HepG2 (cell line): ENCODE measurements around the gene ARFGAP1. TPM values are rescaled to one million over a fixed set of nuclear protein-coding genes. Genes with fewer than 3 reads are reported as not detected.

ENCODE experiments used
- ARID2 ChIP-seq: sonication (generic); formaldehyde crosslinking; IDR thresholded peaks from 2 replicates; pipeline ENCODE4 v1.8.1; 2022; ENCODE audit warnings: mild to moderate bottlenecking, missing genetic modification reagents, borderline replicate concordance
- ATF7 ChIP-seq, 2 experiments: fragments of 450-650 bp in 1 of 2; sonication (generic) in 1 of 2; formaldehyde crosslinking in 1 of 2; IDR thresholded peaks; 2 replicates each; pipeline versions ENCODE4 v1.4.0 to v1.6.1; 2016 to 2020; ENCODE audit warnings: antibody characterized with exemption in 1 of 2, mild to moderate bottlenecking in 1 of 2, missing genetic modification reagents in 1 of 2
- ELF3 ChIP-seq: IDR thresholded peaks from 2 replicates; pipeline ENCODE4 v1.6.1; 2016; ENCODE audit warnings: missing genetic modification reagents, missing compliant biosample characterization
- IKZF1 ChIP-seq: fragments of 450-650 bp; IDR thresholded peaks from 2 replicates; pipeline ENCODE4 v1.7.1; 2016
- IKZF4 ChIP-seq: sonication (generic); formaldehyde crosslinking; IDR thresholded peaks from 2 replicates; pipeline ENCODE4 v1.5.1; 2020; ENCODE audit warnings: borderline replicate concordance, mild to moderate bottlenecking, low read depth, missing genetic modification reagents; ENCODE audit errors: not compliant biosample characterization
- MEF2D ChIP-seq: sonication (generic); formaldehyde crosslinking; IDR thresholded peaks from 2 replicates; pipeline ENCODE4 v1.5.1; 2020; ENCODE audit warnings: mild to moderate bottlenecking, missing genetic modification reagents
- NFE2L2 ChIP-seq: fragments of 150-350 bp; IDR thresholded peaks from 2 replicates; pipeline ENCODE4 v1.6.1; 2014; ENCODE audit warnings: low read length
- REL ChIP-seq: sonication (generic); formaldehyde crosslinking; conservative IDR thresholded peaks from 2 replicates; pipeline ENCODE4 v1.8.0; 2022; ENCODE audit warnings: mild to moderate bottlenecking, missing genetic modification reagents, moderate library complexity
- STAT5B ChIP-seq: sonication (generic); formaldehyde crosslinking; IDR thresholded peaks from 2 replicates; pipeline ENCODE4 v1.4.0; 2020; ENCODE audit warnings: missing genetic modification reagents
- ZNF510 ChIP-seq: sonication (generic); formaldehyde crosslinking; IDR thresholded peaks from 2 replicates; pipeline ENCODE4 v1.4.0; 2020; ENCODE audit warnings: low read depth, mild to moderate bottlenecking, missing genetic modification reagents
- ZNF550 ChIP-seq: sonication (generic); formaldehyde crosslinking; IDR thresholded peaks from 2 replicates; pipeline ENCODE4 v1.4.0; 2020; ENCODE audit warnings: mild to moderate bottlenecking, missing genetic modification reagents, borderline replicate concordance
- ZNF577 ChIP-seq: sonication (generic); formaldehyde crosslinking; IDR thresholded peaks from 2 replicates; pipeline ENCODE4 v1.4.0; 2020; ENCODE audit warnings: mild to moderate bottlenecking, low read depth, missing genetic modification reagents, borderline replicate concordance
- ZNF7 ChIP-seq: IDR thresholded peaks from 2 replicates; pipeline ENCODE4 v1.6.1; 2016; ENCODE audit warnings: missing biosample characterization, missing genetic modification reagents
- ZNF724P ChIP-seq: sonication (generic); formaldehyde crosslinking; IDR thresholded peaks from 2 replicates; pipeline ENCODE4 v1.8.0; 2022; ENCODE audit warnings: missing genetic modification reagents, borderline replicate concordance
- polyA plus RNA-seq, 8 experiments: library from polyadenylated mRNA; depleted of rRNA in 3 of 8; stranded (reverse) in 7 of 8; unstranded in 1 of 8; fragments of >200 nt; fragmentation: Illumina TruSeq in 4 of 8; extraction: Trizol in 4 of 8; gene quantifications; 2 replicates each; pipeline versions ENCODE4 v1.2.1 to v1.2.3, GENCODE V29; 2011 to 2016; ENCODE audit warnings: low read depth in 4 of 8, missing spikeins in 1 of 8, mixed read lengths in 1 of 8; ENCODE audit not compliant: insufficient read depth in 1 of 8
- total RNA-seq, 5 experiments: library from RNA; depleted of rRNA; stranded (reverse); fragments of >200 nt; fragmentation: Illumina TruSeq; extraction: Trizol; gene quantifications; 2 replicates each; pipeline ENCODE4 v1.2.3, GENCODE V29; 2016; ENCODE audit warnings: low read depth in 1 of 5
- TF ChIP-seq, protein P1 (sequence below): sonication (generic); formaldehyde crosslinking; IDR thresholded peaks from 2 replicates; pipeline ENCODE4 v1.4.0; 2020; ENCODE audit warnings: missing genetic modification reagents, borderline replicate concordance
- TF ChIP-seq, protein P2 (sequence below), 2 experiments: sonication (generic) in 1 of 2; formaldehyde crosslinking in 1 of 2; IDR thresholded peaks; 2 replicates each; pipeline versions ENCODE4 v1.5.1 to v1.6.1; 2011 to 2020; ENCODE audit warnings: borderline replicate concordance in 1 of 2, low read depth in 1 of 2, low read length in 1 of 2, mild to moderate bottlenecking in 1 of 2, missing genetic modification reagents in 1 of 2, moderate library complexity in 1 of 2
- TF ChIP-seq, protein P3 (sequence below): sonication (generic); formaldehyde crosslinking; IDR thresholded peaks from 2 replicates; pipeline ENCODE4 v1.8.1; 2023; ENCODE audit warnings: missing genetic modification reagents, mild to moderate bottlenecking, borderline replicate concordance
- TF ChIP-seq, protein P4 (sequence below): IDR thresholded peaks from 2 replicates; pipeline ENCODE4 v1.6.1; 2012; ENCODE audit warnings: inconsistent platforms
- TF ChIP-seq, protein P5 (sequence below): sonication (generic); formaldehyde crosslinking; conservative IDR thresholded peaks from 2 replicates; pipeline ENCODE4 v1.8.1; 2023; ENCODE audit warnings: missing genetic modification reagents
- TF ChIP-seq, protein P6 (sequence below): sonication (generic); formaldehyde crosslinking; IDR thresholded peaks from 2 replicates; pipeline ENCODE4 v1.8.0; 2022; ENCODE audit warnings: mild to moderate bottlenecking, missing genetic modification reagents, moderate library complexity

The ARFGAP1 gene
- total and polyA plus RNA-seq, 2 of the 13 experiments (the other 11 are each of a cell fraction or from before 2014, with no cell fraction given) = 132 TPM

DNA sequence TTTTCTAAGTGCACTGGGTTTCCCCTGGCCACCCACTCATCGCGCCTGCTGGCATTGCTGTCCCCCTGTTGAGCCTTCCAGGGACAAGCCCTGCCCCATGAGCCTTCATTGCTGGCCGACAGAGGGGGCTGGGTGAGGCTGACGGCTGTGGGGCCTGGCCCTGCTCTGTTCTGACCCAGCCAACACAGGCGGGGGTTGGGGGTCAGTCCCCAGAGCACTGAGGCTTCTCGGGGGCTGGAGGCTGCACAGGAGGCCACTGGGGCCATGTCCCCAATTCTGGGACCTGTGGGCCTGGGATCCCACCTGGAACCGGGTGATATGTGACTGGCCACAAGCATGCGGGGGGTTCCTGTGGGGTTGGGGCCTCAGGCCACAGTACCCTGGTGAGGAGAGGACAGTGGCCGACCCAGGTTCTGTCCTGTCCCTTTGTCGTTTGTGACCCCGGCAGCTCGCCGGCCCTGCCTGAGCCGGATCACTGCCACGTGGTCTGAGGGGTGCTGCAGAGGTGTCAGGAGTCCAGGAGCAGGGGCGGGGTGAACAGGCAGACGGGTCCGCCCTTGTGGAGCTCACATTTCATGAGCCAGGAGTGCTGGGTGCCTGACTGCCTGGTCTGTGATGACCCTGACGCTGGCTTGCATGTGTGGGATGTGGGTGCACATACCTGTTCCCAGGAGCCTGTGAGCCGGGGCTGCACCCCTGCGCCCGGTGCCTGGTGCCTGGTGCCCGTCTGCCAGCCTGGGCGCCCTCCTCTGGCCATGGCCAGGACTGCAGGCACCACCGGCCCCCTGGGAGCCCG lies 18.3 kb downstream of the ARFGAP1 start (continued):
- TF ChIP-seq, protein P1, sequence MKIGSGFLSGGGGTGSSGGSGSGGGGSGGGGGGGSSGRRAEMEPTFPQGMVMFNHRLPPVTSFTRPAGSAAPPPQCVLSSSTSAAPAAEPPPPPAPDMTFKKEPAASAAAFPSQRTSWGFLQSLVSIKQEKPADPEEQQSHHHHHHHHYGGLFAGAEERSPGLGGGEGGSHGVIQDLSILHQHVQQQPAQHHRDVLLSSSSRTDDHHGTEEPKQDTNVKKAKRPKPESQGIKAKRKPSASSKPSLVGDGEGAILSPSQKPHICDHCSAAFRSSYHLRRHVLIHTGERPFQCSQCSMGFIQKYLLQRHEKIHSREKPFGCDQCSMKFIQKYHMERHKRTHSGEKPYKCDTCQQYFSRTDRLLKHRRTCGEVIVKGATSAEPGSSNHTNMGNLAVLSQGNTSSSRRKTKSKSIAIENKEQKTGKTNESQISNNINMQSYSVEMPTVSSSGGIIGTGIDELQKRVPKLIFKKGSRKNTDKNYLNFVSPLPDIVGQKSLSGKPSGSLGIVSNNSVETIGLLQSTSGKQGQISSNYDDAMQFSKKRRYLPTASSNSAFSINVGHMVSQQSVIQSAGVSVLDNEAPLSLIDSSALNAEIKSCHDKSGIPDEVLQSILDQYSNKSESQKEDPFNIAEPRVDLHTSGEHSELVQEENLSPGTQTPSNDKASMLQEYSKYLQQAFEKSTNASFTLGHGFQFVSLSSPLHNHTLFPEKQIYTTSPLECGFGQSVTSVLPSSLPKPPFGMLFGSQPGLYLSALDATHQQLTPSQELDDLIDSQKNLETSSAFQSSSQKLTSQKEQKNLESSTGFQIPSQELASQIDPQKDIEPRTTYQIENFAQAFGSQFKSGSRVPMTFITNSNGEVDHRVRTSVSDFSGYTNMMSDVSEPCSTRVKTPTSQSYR = no peak
- TF ChIP-seq, protein P2, sequence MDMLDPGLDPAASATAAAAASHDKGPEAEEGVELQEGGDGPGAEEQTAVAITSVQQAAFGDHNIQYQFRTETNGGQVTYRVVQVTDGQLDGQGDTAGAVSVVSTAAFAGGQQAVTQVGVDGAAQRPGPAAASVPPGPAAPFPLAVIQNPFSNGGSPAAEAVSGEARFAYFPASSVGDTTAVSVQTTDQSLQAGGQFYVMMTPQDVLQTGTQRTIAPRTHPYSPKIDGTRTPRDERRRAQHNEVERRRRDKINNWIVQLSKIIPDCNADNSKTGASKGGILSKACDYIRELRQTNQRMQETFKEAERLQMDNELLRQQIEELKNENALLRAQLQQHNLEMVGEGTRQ (IDR thresholded peaks at IDR 0.05; ENCODE audit: low read depth, low read length) = no peak; the same call in 1 of the 2 replicates
- TF ChIP-seq, protein P2 (CRISPR knock-in tag; IDR thresholded peaks at IDR 0.05; ENCODE audit: borderline replicate concordance) = no peak
- no peak for TF ChIP-seq ARID2 (CRISPR knock-in tag)
- TF ChIP-seq ZNF550 (CRISPR knock-in tag) = peak; percentile 66; the same call in 1 of the 2 replicates
- no peak for TF ChIP-seq ELF3 (CRISPR knock-in tag)
- TF ChIP-seq ZNF577 = no peak
- TF ChIP-seq IKZF4 (CRISPR knock-in tag) = no peak
- TF ChIP-seq ZNF7 = no peak
- no peak for TF ChIP-seq ZNF510 (CRISPR knock-in tag)
- TF ChIP-seq, protein P3, sequence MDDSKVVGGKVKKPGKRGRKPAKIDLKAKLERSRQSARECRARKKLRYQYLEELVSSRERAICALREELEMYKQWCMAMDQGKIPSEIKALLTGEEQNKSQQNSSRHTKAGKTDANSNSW (CRISPR knock-in tag) = no peak
- TF ChIP-seq, protein P4, sequence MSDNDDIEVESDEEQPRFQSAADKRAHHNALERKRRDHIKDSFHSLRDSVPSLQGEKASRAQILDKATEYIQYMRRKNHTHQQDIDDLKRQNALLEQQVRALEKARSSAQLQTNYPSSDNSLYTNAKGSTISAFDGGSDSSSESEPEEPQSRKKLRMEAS = peak; percentile 83
- no peak for TF ChIP-seq NFE2L2
- TF ChIP-seq, protein P5, sequence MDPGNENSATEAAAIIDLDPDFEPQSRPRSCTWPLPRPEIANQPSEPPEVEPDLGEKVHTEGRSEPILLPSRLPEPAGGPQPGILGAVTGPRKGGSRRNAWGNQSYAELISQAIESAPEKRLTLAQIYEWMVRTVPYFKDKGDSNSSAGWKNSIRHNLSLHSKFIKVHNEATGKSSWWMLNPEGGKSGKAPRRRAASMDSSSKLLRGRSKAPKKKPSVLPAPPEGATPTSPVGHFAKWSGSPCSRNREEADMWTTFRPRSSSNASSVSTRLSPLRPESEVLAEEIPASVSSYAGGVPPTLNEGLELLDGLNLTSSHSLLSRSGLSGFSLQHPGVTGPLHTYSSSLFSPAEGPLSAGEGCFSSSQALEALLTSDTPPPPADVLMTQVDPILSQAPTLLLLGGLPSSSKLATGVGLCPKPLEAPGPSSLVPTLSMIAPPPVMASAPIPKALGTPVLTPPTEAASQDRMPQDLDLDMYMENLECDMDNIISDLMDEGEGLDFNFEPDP (CRISPR knock-in tag) = no peak
- no peak; the same call in 1 of the 2 replicates for TF ChIP-seq MEF2D (CRISPR knock-in tag)
- TF ChIP-seq, protein P6, sequence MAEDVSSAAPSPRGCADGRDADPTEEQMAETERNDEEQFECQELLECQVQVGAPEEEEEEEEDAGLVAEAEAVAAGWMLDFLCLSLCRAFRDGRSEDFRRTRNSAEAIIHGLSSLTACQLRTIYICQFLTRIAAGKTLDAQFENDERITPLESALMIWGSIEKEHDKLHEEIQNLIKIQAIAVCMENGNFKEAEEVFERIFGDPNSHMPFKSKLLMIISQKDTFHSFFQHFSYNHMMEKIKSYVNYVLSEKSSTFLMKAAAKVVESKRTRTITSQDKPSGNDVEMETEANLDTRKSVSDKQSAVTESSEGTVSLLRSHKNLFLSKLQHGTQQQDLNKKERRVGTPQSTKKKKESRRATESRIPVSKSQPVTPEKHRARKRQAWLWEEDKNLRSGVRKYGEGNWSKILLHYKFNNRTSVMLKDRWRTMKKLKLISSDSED (CRISPR knock-in tag) = no peak
- no peak for TF ChIP-seq ZNF724P (CRISPR knock-in tag)
- no peak for TF ChIP-seq STAT5B
- no peak for TF ChIP-seq ATF7 (IDR thresholded peaks at IDR 0.05)
- TF ChIP-seq ATF7 (CRISPR knock-in tag; IDR thresholded peaks at IDR 0.05) = no peak
- peak; percentile 77; the same call in 1 of the 2 replicates for TF ChIP-seq REL (CRISPR knock-in tag)
- no peak for TF ChIP-seq IKZF1
